ENCODE measurements around the gene FA2H.

The FA2H gene

DNA sequence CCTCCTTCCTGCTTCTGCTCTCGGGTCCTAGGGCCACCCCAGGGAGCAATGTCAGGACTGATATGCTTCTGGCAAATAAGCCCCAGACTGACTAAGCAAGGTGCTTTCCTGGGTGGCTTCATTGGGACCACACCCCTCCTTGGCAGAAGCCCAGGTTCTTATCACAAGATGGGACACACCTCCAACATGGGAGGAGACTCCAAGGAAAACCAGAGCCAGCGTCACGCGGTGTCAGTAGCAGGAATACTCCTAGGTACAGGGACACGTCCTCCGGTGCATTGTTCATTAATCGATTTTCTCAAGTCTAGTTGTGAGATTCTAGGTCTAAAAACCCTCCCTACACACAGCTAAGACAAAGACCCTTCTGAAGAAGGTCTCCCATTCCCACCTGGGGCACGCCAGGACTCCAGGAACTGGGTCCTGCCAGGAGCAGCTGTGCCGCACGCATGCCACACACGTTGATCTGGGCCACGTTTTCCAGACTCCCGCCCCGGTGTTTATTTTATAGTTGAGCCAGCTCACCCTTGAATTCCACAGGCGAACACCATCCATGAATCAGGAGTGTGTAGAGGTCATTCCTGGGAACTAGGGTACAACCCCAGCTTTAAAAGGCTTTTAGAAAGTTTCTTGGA is 30.8 kb downstream of the FA2H start:
- no peak for DNase-seq (ENCODE audit: low read depth, low spot score)
- H3K9ac ChIP-seq (ENCODE audit: insufficient read length, low read depth), result no peak overlapping the region
- no peaks in the 10 kb centered on the region for H3K9me3 ChIP-seq (ENCODE audit: insufficient read depth, low read length)
- TF ChIP-seq SUZ12 (IDR thresholded peaks at IDR 0.05; ENCODE audit: extremely low read depth, insufficient read depth, insufficient read length) (no peak), ZNF274 (IDR thresholded peaks at IDR 0.05; ENCODE audit: low read depth, low read length) (no peak), YY1 (IDR thresholded peaks at IDR 0.05; ENCODE audit: insufficient read depth, insufficient read length) (no peak)
- peaks cover 13% of the 10 kb centered on the region for H3K4me1 ChIP-seq (ENCODE audit: insufficient read depth, insufficient read length)
- H3K27me3 ChIP-seq (ENCODE audit: insufficient read depth, insufficient read length), result no peaks in the 10 kb centered on the region
- no peaks in the 10 kb centered on the region for H3K36me3 ChIP-seq (ENCODE audit: insufficient read depth, insufficient read length, low read length)
- H3K4me3 ChIP-seq (ENCODE audit: insufficient read length, low read depth), result no peak overlapping the region

DNA sequence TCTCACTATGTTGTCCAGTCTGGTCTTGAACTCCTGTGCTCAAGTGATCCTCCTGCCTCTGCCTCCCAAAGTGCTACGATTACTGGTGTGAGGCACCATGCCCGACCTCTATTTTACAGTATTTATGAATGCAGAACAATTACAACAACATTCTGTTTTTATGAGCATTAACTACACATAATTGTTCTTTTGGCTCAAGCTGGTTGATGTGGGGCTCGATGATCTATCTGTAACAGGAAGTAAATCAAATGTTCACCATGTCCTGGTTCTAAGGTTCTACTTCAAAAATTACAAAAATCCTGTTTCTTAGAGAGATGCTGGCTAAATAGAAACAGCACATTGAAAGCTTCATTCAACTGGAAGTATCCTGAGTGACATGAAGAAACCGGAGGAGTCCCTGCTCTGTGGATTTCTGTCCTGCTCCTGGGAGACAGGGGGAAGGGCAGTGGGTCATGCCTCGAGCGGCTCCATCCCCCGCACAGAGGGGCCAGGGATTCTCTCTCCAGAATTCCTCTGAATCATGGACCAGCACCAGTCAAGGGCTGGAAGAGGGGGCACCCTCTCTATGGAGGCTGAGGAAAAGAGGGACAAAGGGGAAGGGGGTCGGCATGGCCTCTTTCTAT is 31.5 kb downstream of the FA2H start:
- Histone ChIP-seq H3K9me3 (ENCODE audit: insufficient read depth, low read length) (no peaks in the 10 kb centered on the region), H3K4me1 (ENCODE audit: insufficient read depth, insufficient read length) (peaks cover 17% of the 10 kb centered on the region), H3K36me3 (ENCODE audit: insufficient read depth, insufficient read length, low read length) (no peaks in the 10 kb centered on the region), H3K27me3 (ENCODE audit: insufficient read depth, insufficient read length) (no peaks in the 10 kb centered on the region), H3K9ac (ENCODE audit: insufficient read length, low read depth) (no peak overlapping the region), H3K4me3 (ENCODE audit: insufficient read length, low read depth) (no peak overlapping the region)
- DNase-seq (ENCODE audit: low read depth, low spot score), result no peak
- no peak for TF ChIP-seq SUZ12 (IDR thresholded peaks at IDR 0.05; ENCODE audit: extremely low read depth, insufficient read depth, insufficient read length)
- TF ChIP-seq YY1 (IDR thresholded peaks at IDR 0.05; ENCODE audit: insufficient read depth, insufficient read length), result no peak
- TF ChIP-seq ZNF274 (IDR thresholded peaks at IDR 0.05; ENCODE audit: low read depth, low read length), result no peak

DNA sequence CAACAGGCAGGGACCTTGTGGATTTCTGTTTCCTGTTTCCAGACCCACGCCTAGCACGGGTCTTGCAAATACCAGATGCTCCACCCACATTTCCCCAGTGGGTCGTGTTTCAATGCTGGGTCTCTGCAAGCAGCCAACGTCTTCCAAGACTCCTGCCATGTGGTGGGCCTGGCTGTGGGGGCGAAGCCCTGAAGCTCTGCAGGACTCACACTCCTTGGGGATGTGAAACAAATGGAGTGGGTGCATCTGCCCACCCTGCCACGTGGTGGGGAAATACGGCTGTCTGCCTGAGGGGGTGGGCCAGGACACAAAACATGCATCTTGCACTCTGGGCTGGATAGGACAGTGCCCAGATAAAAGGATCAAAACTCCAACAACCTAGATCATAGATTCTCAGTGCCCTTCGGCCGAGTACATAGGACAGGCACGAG is 32.6 kb downstream of the FA2H start:
- DNase-seq (ENCODE audit: low read depth, low spot score), result no peak
- H3K4me1 ChIP-seq (ENCODE audit: insufficient read depth, insufficient read length), result peaks cover 20% of the 10 kb centered on the region
- no peak for TF ChIP-seq SUZ12 (IDR thresholded peaks at IDR 0.05; ENCODE audit: extremely low read depth, insufficient read depth, insufficient read length)
- no peak for TF ChIP-seq ZNF274 (IDR thresholded peaks at IDR 0.05; ENCODE audit: low read depth, low read length)
- TF ChIP-seq YY1 (IDR thresholded peaks at IDR 0.05; ENCODE audit: insufficient read depth, insufficient read length), result no peak

DNA sequence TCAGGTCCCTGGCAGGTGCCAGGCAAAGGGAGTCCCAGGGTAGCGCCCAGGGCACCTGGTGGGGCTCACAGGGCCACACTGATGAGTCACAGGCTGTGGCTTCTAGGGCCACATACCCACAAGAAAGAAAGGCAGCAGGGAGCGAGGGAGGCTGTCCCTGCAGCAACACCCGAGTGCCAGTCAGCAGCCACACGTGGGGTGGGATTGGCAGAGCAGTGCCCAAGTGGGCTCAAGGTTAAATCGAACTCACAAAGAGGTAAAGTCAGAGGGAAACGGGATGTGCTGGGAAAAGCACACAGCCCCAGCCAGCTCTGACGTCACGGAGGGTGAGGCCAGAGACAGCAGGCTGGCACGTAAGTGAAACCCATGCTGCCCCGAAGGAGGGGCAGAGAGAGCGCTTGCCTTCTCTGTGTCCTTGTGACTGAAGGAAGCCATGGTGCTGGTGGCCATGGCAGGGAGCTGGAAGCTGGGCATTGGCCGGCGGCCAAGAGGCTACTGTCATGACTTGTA is 33.8 kb downstream of the FA2H start:
- Histone ChIP-seq H3K27me3 (ENCODE audit: insufficient read depth, insufficient read length) (no peaks in the 10 kb centered on the region), H3K36me3 (ENCODE audit: insufficient read depth, insufficient read length, low read length) (no peaks in the 10 kb centered on the region), H3K4me3 (ENCODE audit: insufficient read length, low read depth) (no peak overlapping the region), H3K4me1 (ENCODE audit: insufficient read depth, insufficient read length) (peaks cover 30% of the 10 kb centered on the region), H3K9me3 (ENCODE audit: insufficient read depth, low read length) (no peaks in the 10 kb centered on the region), H3K9ac (ENCODE audit: insufficient read length, low read depth) (no peak overlapping the region)
- DNase-seq (ENCODE audit: low read depth, low spot score), result no peak
- TF ChIP-seq ZNF274 (IDR thresholded peaks at IDR 0.05; ENCODE audit: low read depth, low read length), result no peak
- no peak for TF ChIP-seq SUZ12 (IDR thresholded peaks at IDR 0.05; ENCODE audit: extremely low read depth, insufficient read depth, insufficient read length)

More for the DNA sequence above, 32.6 kb downstream of the FA2H start:
- Histone ChIP-seq H3K36me3 (ENCODE audit: insufficient read depth, insufficient read length, low read length) (no peaks in the 10 kb centered on the region), H3K4me3 (ENCODE audit: insufficient read length, low read depth) (no peak overlapping the region), H3K27me3 (ENCODE audit: insufficient read depth, insufficient read length) (no peaks in the 10 kb centered on the region), H3K9me3 (ENCODE audit: insufficient read depth, low read length) (no peaks in the 10 kb centered on the region), H3K9ac (ENCODE audit: insufficient read length, low read depth) (no peak overlapping the region)

DNA sequence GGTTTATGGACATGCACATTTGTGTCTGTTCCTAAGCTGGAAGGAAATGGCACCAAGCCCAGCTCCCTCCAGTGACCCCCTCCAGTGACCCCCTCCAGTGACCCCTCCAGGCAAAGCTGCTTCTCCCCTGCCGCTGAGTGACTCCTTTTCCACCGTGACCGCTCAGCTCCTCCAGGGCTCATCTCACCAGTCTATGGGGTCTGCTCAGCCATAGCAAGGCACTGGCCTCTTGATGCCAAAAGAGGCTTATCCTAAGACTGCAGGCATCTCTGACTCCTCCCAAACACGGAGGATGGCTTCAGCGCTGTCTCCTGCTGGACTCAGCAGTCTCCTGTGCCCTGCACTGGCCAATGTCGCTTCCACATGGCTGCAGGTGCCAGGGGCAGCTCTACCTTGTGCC is 35.3 kb downstream of the FA2H start:
- DNase-seq (ENCODE audit: low read depth, low spot score), result no peak
- peak overlapping the region; percentile 8 for H3K9ac ChIP-seq (ENCODE audit: insufficient read length, low read depth)
- H3K27me3 ChIP-seq (ENCODE audit: insufficient read depth, insufficient read length), result no peaks in the 10 kb centered on the region
- H3K4me1 ChIP-seq (ENCODE audit: insufficient read depth, insufficient read length), result peaks cover 43% of the 10 kb centered on the region
- no peak for TF ChIP-seq SUZ12 (IDR thresholded peaks at IDR 0.05; ENCODE audit: extremely low read depth, insufficient read depth, insufficient read length)
- TF ChIP-seq YY1 (IDR thresholded peaks at IDR 0.05; ENCODE audit: insufficient read depth, insufficient read length), result no peak
- TF ChIP-seq ZNF274 (IDR thresholded peaks at IDR 0.05; ENCODE audit: low read depth, low read length), result no peak
- no peaks in the 10 kb centered on the region for H3K9me3 ChIP-seq (ENCODE audit: insufficient read depth, low read length)
- H3K36me3 ChIP-seq (ENCODE audit: insufficient read depth, insufficient read length, low read length), result no peaks in the 10 kb centered on the region
- H3K4me3 ChIP-seq (ENCODE audit: insufficient read length, low read depth), result no peak overlapping the region

DNA sequence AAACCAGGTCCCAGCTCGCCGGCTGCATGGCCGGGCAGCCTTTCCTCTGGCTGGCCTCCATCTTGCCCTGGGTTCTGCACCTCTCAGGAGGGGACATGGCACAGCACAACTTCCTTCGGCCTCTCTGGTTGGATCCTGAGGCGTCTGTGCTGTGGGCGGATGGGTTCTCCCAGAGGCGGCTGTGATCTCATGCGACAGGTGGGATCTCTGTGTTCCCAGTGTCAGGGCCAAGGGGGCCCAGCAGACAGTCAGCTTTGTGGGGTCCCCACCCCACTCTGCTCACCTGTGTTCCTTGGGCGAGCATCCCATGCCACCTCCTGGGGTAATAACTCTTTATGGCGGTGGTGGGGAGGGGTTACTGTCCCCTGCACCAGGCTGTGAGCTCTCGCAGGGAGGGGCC is 35.8 kb downstream of the FA2H start:
- no peak overlapping the region for H3K9ac ChIP-seq (ENCODE audit: insufficient read length, low read depth)
- H3K4me3 ChIP-seq (ENCODE audit: insufficient read length, low read depth), result no peak overlapping the region
- H3K27me3 ChIP-seq (ENCODE audit: insufficient read depth, insufficient read length), result no peaks in the 10 kb centered on the region
- no peak for DNase-seq (ENCODE audit: low read depth, low spot score)
- H3K36me3 ChIP-seq (ENCODE audit: insufficient read depth, insufficient read length, low read length), result no peaks in the 10 kb centered on the region
- H3K4me1 ChIP-seq (ENCODE audit: insufficient read depth, insufficient read length), result peaks cover 47% of the 10 kb centered on the region
- no peak for TF ChIP-seq SUZ12 (IDR thresholded peaks at IDR 0.05; ENCODE audit: extremely low read depth, insufficient read depth, insufficient read length)
- no peak for TF ChIP-seq YY1 (IDR thresholded peaks at IDR 0.05; ENCODE audit: insufficient read depth, insufficient read length)
- TF ChIP-seq ZNF274 (IDR thresholded peaks at IDR 0.05; ENCODE audit: low read depth, low read length), result no peak
- no peaks in the 10 kb centered on the region for H3K9me3 ChIP-seq (ENCODE audit: insufficient read depth, low read length)

DNA sequence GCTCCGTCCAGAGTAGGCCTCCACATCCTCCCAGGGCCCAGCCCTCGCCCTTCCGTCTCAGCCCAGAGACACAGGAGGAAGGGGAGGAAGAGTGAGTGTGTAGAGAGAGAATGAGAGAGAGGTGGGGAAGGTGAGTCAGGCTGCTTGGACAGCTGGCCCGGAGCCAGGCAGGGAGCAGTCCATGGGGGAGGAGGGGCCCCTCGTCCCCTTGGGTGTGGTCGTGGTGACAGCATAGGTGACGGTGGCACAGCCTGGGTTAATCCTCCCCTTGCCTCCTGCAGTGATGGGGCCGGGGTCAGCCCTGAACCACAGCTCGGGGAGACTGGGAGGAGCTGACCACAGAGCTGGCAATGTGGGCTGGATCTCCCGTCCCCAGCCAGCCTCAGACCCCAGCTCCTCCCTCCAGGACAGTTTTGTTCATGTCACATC is 36.5 kb downstream of the FA2H start:
- no peaks in the 10 kb centered on the region for H3K36me3 ChIP-seq (ENCODE audit: insufficient read depth, insufficient read length, low read length)
- TF ChIP-seq ZNF274 (IDR thresholded peaks at IDR 0.05; ENCODE audit: low read depth, low read length) (no peak), SUZ12 (IDR thresholded peaks at IDR 0.05; ENCODE audit: extremely low read depth, insufficient read depth, insufficient read length) (no peak), YY1 (IDR thresholded peaks at IDR 0.05; ENCODE audit: insufficient read depth, insufficient read length) (no peak)
- no peaks in the 10 kb centered on the region for H3K27me3 ChIP-seq (ENCODE audit: insufficient read depth, insufficient read length)
- DNase-seq (ENCODE audit: low read depth, low spot score), result no peak
- H3K4me3 ChIP-seq (ENCODE audit: insufficient read length, low read depth), result no peak overlapping the region
- peak overlapping the region; percentile 59 for H3K9ac ChIP-seq (ENCODE audit: insufficient read length, low read depth)
- H3K4me1 ChIP-seq (ENCODE audit: insufficient read depth, insufficient read length), result peaks cover 51% of the 10 kb centered on the region
- no peaks in the 10 kb centered on the region for H3K9me3 ChIP-seq (ENCODE audit: insufficient read depth, low read length)
